Activated CD4-positive, alpha-beta T cell treated with anti-CD3 and anti-CD28 coated beads, Interleukin-2, amount 50 U/mL, for 24 hours (primary cell): ENCODE data around the gene RNF43.
"Not testable (repeated sequence)": the region's sequence is repeated elsewhere in the genome, so short reads cannot be mapped to it uniquely, and the experiment has no call there.

ENCODE experiments used
- DNase-seq, 2 donors: peaks; one replicate each; pipeline ENCODE4 v3.0.0-alpha.2; 2020; ENCODE audit warnings: low read depth in 1 of 2, low spot score in 1 of 2

The RNF43 gene

GRCh38 chr17:58410714-58411407, 6.5 kb downstream of the RNF43 start:
- DNase-seq, result no peak

GRCh38 chr17:58409432-58409831, 7.9 kb downstream of the RNF43 start:
- DNase-seq, result no peak

- DNase-seq, result no peak
These were observed 14.0 kb downstream of the RNF43 start for GRCh38 chr17:58403311-58403710.

- DNase-seq, result no peak
These were observed 14.7 kb downstream of the RNF43 start for GRCh38 chr17:58402679-58403078.

GRCh38 chr17:58402047-58402446, 15.3 kb downstream of the RNF43 start:
- DNase-seq, result no peak

- DNase-seq, result no peak
These were observed 16.0 kb downstream of the RNF43 start for GRCh38 chr17:58401287-58401686.

- DNase-seq, result no peak
These were observed 16.5 kb downstream of the RNF43 start for GRCh38 chr17:58400826-58401225.

GRCh38 chr17:58399974-58400373, 17.4 kb downstream of the RNF43 start:
- DNase-seq, result no peak

- DNase-seq, result no peak
These were observed 18.6 kb downstream of the RNF43 start for GRCh38 chr17:58398574-58399266.

GRCh38 chr17:58397421-58397820, 19.9 kb downstream of the RNF43 start:
- DNase-seq, result not testable (repeated sequence)

GRCh38 chr17:58396173-58396572, 21.2 kb downstream of the RNF43 start:
- no peak for DNase-seq

GRCh38 chr17:58394534-58395223, 22.7 kb downstream of the RNF43 start:
- DNase-seq, result no peak

- DNase-seq, result no peak
These were observed 25.9 kb downstream of the RNF43 start for GRCh38 chr17:58391302-58391984.

GRCh38 chr17:58390884-58391283, 26.4 kb downstream of the RNF43 start:
- DNase-seq, result no peak

GRCh38 chr17:58388302-58389190, 28.8 kb downstream of the RNF43 start:
- no peak for DNase-seq

GRCh38 chr17:58387834-58388233, 29.5 kb downstream of the RNF43 start:
- no peak for DNase-seq

- no peak for DNase-seq
These were observed 30.6 kb downstream of the RNF43 start for GRCh38 chr17:58386708-58387107.

GRCh38 chr17:58385359-58385899, 31.9 kb downstream of the RNF43 start:
- DNase-seq, result no peak

- DNase-seq, result no peak
These were observed 32.4 kb downstream of the RNF43 start for GRCh38 chr17:58384897-58385296.

GRCh38 chr17:58383892-58384462, 33.4 kb downstream of the RNF43 start:
- DNase-seq, result no peak
